Measurements from ENCODE around the gene CLVS2.

CLVS2 gene

GRCh38 chr6:123024976-123025375, 28.9 kb downstream of the CLVS2 start:
- TF ChIP-seq CTCF (IDR thresholded peaks at IDR 0.05) (no peak), ZFX (IDR thresholded peaks at IDR 0.05; ENCODE audit: borderline replicate concordance) (no peak)
- no peak overlapping the region for H3K27ac ChIP-seq

GRCh38 chr6:123027408-123027807, 31.4 kb downstream of the CLVS2 start:
- H3K27ac ChIP-seq: no peak overlapping the region
- TF ChIP-seq CTCF (IDR thresholded peaks at IDR 0.05) (no peak), ZFX (IDR thresholded peaks at IDR 0.05; ENCODE audit: borderline replicate concordance) (no peak)

GRCh38 chr6:123028263-123028662, 32.2 kb downstream of the CLVS2 start:
- no peak overlapping the region for H3K27ac ChIP-seq
- TF ChIP-seq ZFX (IDR thresholded peaks at IDR 0.05; ENCODE audit: borderline replicate concordance): no peak
- TF ChIP-seq CTCF (IDR thresholded peaks at IDR 0.05): no peak

- TF ChIP-seq CTCF (IDR thresholded peaks at IDR 0.05) (no peak), ZFX (IDR thresholded peaks at IDR 0.05; ENCODE audit: borderline replicate concordance) (no peak)
- no peak overlapping the region for H3K27ac ChIP-seq
Observed at GRCh38 chr6:123030282-123030681, 34.2 kb downstream of the CLVS2 start.

- no peak for TF ChIP-seq ZFX (IDR thresholded peaks at IDR 0.05; ENCODE audit: borderline replicate concordance)
- TF ChIP-seq CTCF (IDR thresholded peaks at IDR 0.05): no peak
- no peak overlapping the region for H3K27ac ChIP-seq
Observed at GRCh38 chr6:123036648-123037047, 40.6 kb downstream of the CLVS2 start.

GRCh38 chr6:123039431-123039830, 43.4 kb downstream of the CLVS2 start:
- TF ChIP-seq ZFX (IDR thresholded peaks at IDR 0.05; ENCODE audit: borderline replicate concordance) (no peak), CTCF (IDR thresholded peaks at IDR 0.05) (no peak)
- H3K27ac ChIP-seq: no peak overlapping the region

GRCh38 chr6:123042401-123042800, 46.4 kb downstream of the CLVS2 start:
- H3K27ac ChIP-seq: no peak overlapping the region
- TF ChIP-seq CTCF (IDR thresholded peaks at IDR 0.05) (no peak), ZFX (IDR thresholded peaks at IDR 0.05; ENCODE audit: borderline replicate concordance) (no peak)

Measured in 22Rv1 (cell line).